CD14-positive monocyte (primary cell): ENCODE results near the gene NBPF3. TPM values are rescaled to one million over a fixed set of nuclear protein-coding genes. Genes with fewer than 3 reads are reported as not detected.
"Not testable (repeated sequence)": the region's sequence is repeated elsewhere in the genome, so short reads cannot be mapped to it uniquely, and the experiment has no call there.

Experiments
- DNase-seq, 3 donors: peaks; one replicate each; pipeline ENCODE4 v3.0.0-alpha.2; 2011 to 2022
- H2AFZ ChIP-seq: 2 replicates; pipeline ENCODE4 v1.6.0; 2012; ENCODE audit warnings: mild to moderate bottlenecking, low read depth, low read length, inconsistent platforms; ENCODE audit not compliant: insufficient read depth, poor library complexity, severe bottlenecking
- H3K27ac ChIP-seq, 2 donors: 1 replicate in 1 of 2; 2 replicates in 1 of 2; pipeline ENCODE4 v1.5.1; 2012 to 2013; ENCODE audit warnings: low read length in 2 of 2, control low read depth in 1 of 2, inconsistent platforms in 1 of 2, low read depth in 1 of 2, mild to moderate bottlenecking in 1 of 2
- H3K27me3 ChIP-seq, 2 donors: one replicate each; pipeline versions ENCODE4 v1.6.0 to v1.6.1; 2011 to 2013; ENCODE audit warnings: low read length in 2 of 2; ENCODE audit not compliant: control insufficient read depth in 2 of 2, insufficient read depth in 2 of 2
- H3K36me3 ChIP-seq, 2 donors: replicated peaks in 1 of 2; 1 replicate in 1 of 2; 2 replicates in 1 of 2; pipeline versions ENCODE4 v1.5.1 to v1.6.1; 2012 to 2013; ENCODE audit warnings: low read length in 2 of 2, control low read depth in 1 of 2, inconsistent platforms in 1 of 2, mild to moderate bottlenecking in 1 of 2; ENCODE audit not compliant: insufficient read depth in 2 of 2, control insufficient read depth in 1 of 2
- H3K4me1 ChIP-seq, 2 donors: 1 replicate in 1 of 2; 2 replicates in 1 of 2; pipeline versions ENCODE4 v1.5.1 to v1.6.1; 2012 to 2013; ENCODE audit warnings: low read length in 2 of 2, control low read depth in 1 of 2, inconsistent platforms in 1 of 2, mild to moderate bottlenecking in 1 of 2, moderate library complexity in 1 of 2; ENCODE audit not compliant: insufficient read depth in 2 of 2, control insufficient read depth in 1 of 2
- H3K4me2 ChIP-seq: replicated peaks from 2 replicates; pipeline ENCODE3; 2012; ENCODE audit warnings: low read length, moderate library complexity, mild to moderate bottlenecking; ENCODE audit not compliant: poor library complexity, severe bottlenecking; ENCODE audit errors: extremely low read depth
- H3K4me3 ChIP-seq, 3 experiments: fragments of 200-600 bp in 1 of 3; sonication (generic) in 1 of 3; replicated peaks in 1 of 3; 1 replicate in 2 of 3; 2 replicates in 1 of 3; pipeline ENCODE4 v1.5.1; 2011 to 2013; ENCODE audit warnings: low read length in 3 of 3, mild to moderate bottlenecking in 3 of 3, control low read depth in 2 of 3, low read depth in 2 of 3, inconsistent platforms in 1 of 3, moderate library complexity in 1 of 3
- H3K79me2 ChIP-seq: 2 replicates; pipeline ENCODE4 v1.6.0; 2012; ENCODE audit warnings: mild to moderate bottlenecking, control low read depth, inconsistent platforms, low read length, moderate library complexity; ENCODE audit not compliant: insufficient read depth
- H3K9ac ChIP-seq: 2 replicates; pipeline ENCODE4 v1.6.0; 2017; ENCODE audit warnings: low read length, mild to moderate bottlenecking; ENCODE audit not compliant: insufficient read depth, poor library complexity, severe bottlenecking
- H3K9me3 ChIP-seq, 2 donors: replicated peaks in 1 of 2; 1 replicate in 1 of 2; 2 replicates in 1 of 2; pipeline versions ENCODE4 v1.5.1 to v1.6.1; 2012 to 2013; ENCODE audit warnings: low read length in 2 of 2, control low read depth in 1 of 2; ENCODE audit not compliant: control insufficient read depth in 1 of 2, insufficient read depth in 1 of 2
- H4K20me1 ChIP-seq: 2 replicates; pipeline ENCODE4 v1.6.0; 2012; ENCODE audit warnings: mild to moderate bottlenecking, low read length, control low read depth, moderate library complexity; ENCODE audit not compliant: insufficient read depth
- H3K27ac Mint-ChIP-seq, 7 donors: one replicate each; pipeline ENCODE4 v1.8.0; 2020; ENCODE audit warnings: mild to moderate bottlenecking in 7 of 7, mixed read lengths in 7 of 7, moderate library complexity in 6 of 7, inconsistent platforms in 2 of 7
- H3K27me3 Mint-ChIP-seq, 3 donors: one replicate each; pipeline ENCODE4 v1.8.0; 2021 to 2022; ENCODE audit warnings: low read depth in 3 of 3, mild to moderate bottlenecking in 3 of 3, mixed read lengths in 3 of 3, moderate library complexity in 3 of 3, inconsistent platforms in 1 of 3
- H3K36me3 Mint-ChIP-seq, 2 donors: one replicate each; pipeline ENCODE4 v1.8.0; 2020; ENCODE audit warnings: mixed read lengths in 2 of 2, inconsistent platforms in 1 of 2, mild to moderate bottlenecking in 1 of 2
- H3K4me1 Mint-ChIP-seq: one replicate; pipeline ENCODE4 v1.8.0; 2020; ENCODE audit warnings: mild to moderate bottlenecking, mixed read lengths
- H3K4me3 Mint-ChIP-seq, 2 donors: one replicate each; pipeline ENCODE4 v1.8.0; 2020; ENCODE audit warnings: mild to moderate bottlenecking in 2 of 2, mixed read lengths in 2 of 2, moderate library complexity in 1 of 2
- H3K9me3 Mint-ChIP-seq, 7 donors: one replicate each; pipeline ENCODE4 v1.8.0; 2020 to 2022; ENCODE audit warnings: mixed read lengths in 7 of 7, mild to moderate bottlenecking in 6 of 7, moderate library complexity in 6 of 7, inconsistent platforms in 2 of 7
- CTCF ChIP-seq: fragments of 200-600 bp; IDR thresholded peaks from one replicate; pipeline ENCODE4 v1.8.0; 2022; ENCODE audit warnings: antibody characterized with exemption, mild to moderate bottlenecking
- WGBS: methylation state at CpG from one replicate; pipeline ENCODE4 v1.1.5; 2013; ENCODE audit warnings: missing lambda C conversion rate; ENCODE audit not compliant: insufficient coverage; 5-methylcytosine and 5-hydroxymethylcytosine counted together
- intact Hi-C, 2 donors: fragments of 100-400 bp; cut with micrococcal nuclease; formaldehyde crosslinking; loops; one replicate each; pipeline versions ENCODE4 v1.15.0 to v1.15.1; 2023
- polyA plus RNA-seq, 3 donors: library from polyadenylated mRNA; depleted of rRNA in 1 of 3; unstranded in 2 of 3; stranded (reverse) in 1 of 3; fragments of 300-500 nt in 2 of 3; fragments of >200 nt in 1 of 3; fragmentation: Illumina TruSeq in 2 of 3; gene quantifications; 1 replicate in 2 of 3; 2 replicates in 1 of 3; pipeline ENCODE4 v1.2.3, GENCODE V29; 2012 to 2021

NBPF3 gene
- polyA plus RNA-seq, 3 donors: 1.2 to 1.5 TPM; not detected in 1

- Histone ChIP-seq H3K4me2 (no peak overlapping the region), H3K4me3 (no peak overlapping the region), H4K20me1 (no peaks in the 10 kb centered on the region), H3K27ac (no peak overlapping the region), H3K27me3 (peaks cover 23 to 40% of the 10 kb centered on the region in 2 donors), H3K9ac (no peak overlapping the region), H3K9me3 (no peaks in the 10 kb centered on the region), H3K4me1 (peaks cover 5 to 19% of the 10 kb centered on the region in 2 donors), H3K79me2 (no peaks in the 10 kb centered on the region), H2AFZ (no peak overlapping the region), H3K36me3 (no peaks in the 10 kb centered on the region)
- Mint-ChIP-seq H3K4me1 (peaks cover 15% of the 10 kb centered on the region), H3K9me3 (peaks cover 0 to 2% (median 0%) of the 10 kb centered on the region in 7 donors), H3K27me3 (peaks cover 45 to 68% (median 54%) of the 10 kb centered on the region in 3 donors), H3K4me3 (peak overlapping the region; percentile 16 to 72), H3K27ac (peak overlapping the region in 1 of 7 donors; percentile 82), H3K36me3 (no peaks in the 10 kb centered on the region)
- no peak for TF ChIP-seq CTCF
- WGBS: 34% methylated on average over 12 of the region's 15 CpGs
- peak; percentile 10 to 42 (median 21) for DNase-seq
- intact Hi-C loops: no loop called here
These were observed 42.1 kb upstream of the NBPF3 start for GRCh38 chr1:21397813-21398188.

GRCh38 chr1:21401726-21402346 is 38.1 kb upstream of the NBPF3 start:
- not testable (repeated sequence) for H3K79me2 ChIP-seq, H3K27ac Mint-ChIP-seq, H3K4me2 ChIP-seq, DNase-seq, H3K9me3 Mint-ChIP-seq, H3K9ac ChIP-seq, H3K4me3 ChIP-seq, H3K36me3 ChIP-seq, H3K9me3 ChIP-seq, H3K4me1 Mint-ChIP-seq, H3K36me3 Mint-ChIP-seq, H3K27ac ChIP-seq, H3K4me3 Mint-ChIP-seq, H4K20me1 ChIP-seq, H2AFZ ChIP-seq
- Histone ChIP-seq H3K4me1 (peaks cover 5 to 11% of the 10 kb centered on the region in 2 donors), H3K27me3 (peaks cover 23 to 37% of the 10 kb centered on the region in 2 donors)
- WGBS: no CpG with 5 or more reads among the region's 9 CpGs
- H3K27me3 Mint-ChIP-seq: peaks cover 37 to 61% (median 39%) of the 10 kb centered on the region in 3 donors
- intact Hi-C loops: loop anchor here in 1 of 2 donors (10.0 kb wide), 1 partner anchor 417 kb away; no protein-coding TSS in a partner anchor
